KOPT-K1 (cell line): ENCODE measurements around the gene MARS1.
"Not testable (repeated sequence)": the region's sequence is repeated elsewhere in the genome, so short reads cannot be mapped to it uniquely, and the experiment has no call there.

Experiments
- H3K27ac ChIP-seq: fragments of 200-600 bp; sonication (generic); 2 replicates; pipeline ENCODE4 v1.5.1; 2016; ENCODE audit warnings: antibody characterized with exemption, mild to moderate bottlenecking, low read depth, low read length; ENCODE audit not compliant: poor library complexity, severe bottlenecking
- H3K36me3 ChIP-seq: fragments of 200-600 bp; sonication (generic); 2 replicates; pipeline ENCODE4 v1.5.1; 2017; ENCODE audit warnings: antibody characterized with exemption, mild to moderate bottlenecking, low read length, moderate library complexity; ENCODE audit not compliant: insufficient read depth
- H3K9me3 ChIP-seq: fragments of 200-600 bp; sonication (generic); 2 replicates; pipeline ENCODE4 v1.5.1; 2017; ENCODE audit warnings: antibody characterized with exemption, low read length, mild to moderate bottlenecking; ENCODE audit not compliant: insufficient read depth, poor library complexity, severe bottlenecking

The MARS1 gene

DNA sequence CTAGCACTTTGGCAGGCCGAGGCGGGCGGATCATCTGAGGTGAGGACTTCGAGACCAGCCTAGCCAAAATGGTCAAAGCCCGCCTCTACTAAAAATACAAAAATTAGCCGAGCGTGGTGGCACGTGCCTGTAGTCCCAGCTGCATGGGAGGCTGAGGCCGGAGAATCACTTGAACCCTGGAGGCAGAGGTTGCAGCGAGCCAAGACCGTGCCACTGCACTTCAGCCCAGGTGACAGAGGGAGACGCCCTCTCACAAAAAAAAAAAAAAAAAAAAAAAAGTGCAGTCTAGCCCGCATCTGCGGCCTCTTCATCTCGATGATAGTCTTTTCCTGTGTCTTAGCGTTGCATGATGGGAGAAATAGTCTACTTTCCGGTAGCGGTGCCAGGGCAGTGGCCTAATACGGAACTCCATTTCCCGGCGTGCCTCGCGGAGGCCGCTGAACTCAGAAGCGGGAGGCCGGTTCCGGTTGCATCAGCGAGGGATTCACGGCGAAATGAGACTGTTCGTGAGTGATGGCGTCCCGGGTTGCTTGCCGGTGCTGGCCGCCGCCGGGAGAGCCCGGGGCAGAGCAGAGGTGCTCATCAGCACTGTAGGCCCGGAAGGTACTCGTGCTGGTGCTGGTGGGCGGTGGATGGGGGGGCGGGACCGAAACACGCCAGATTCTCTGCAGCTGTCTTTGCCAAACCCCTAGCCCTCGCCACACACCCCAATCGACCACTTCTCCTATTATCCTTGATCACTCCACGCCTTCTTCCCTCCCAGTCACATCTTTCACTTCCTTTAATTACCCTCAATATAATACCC, at the start of gene MARS1:
TSS of gene MARS1 (plus strand) at position 472 of the 805 bp plus-strand sequence. CDS start at position 495, 23 bp downstream.
- Histone ChIP-seq H3K36me3 (peaks cover 40% of the 10 kb centered on the region), H3K27ac (peak within 1 kb of the TSS; percentile 76), H3K9me3 (no peaks in the 10 kb centered on the region)

DNA sequence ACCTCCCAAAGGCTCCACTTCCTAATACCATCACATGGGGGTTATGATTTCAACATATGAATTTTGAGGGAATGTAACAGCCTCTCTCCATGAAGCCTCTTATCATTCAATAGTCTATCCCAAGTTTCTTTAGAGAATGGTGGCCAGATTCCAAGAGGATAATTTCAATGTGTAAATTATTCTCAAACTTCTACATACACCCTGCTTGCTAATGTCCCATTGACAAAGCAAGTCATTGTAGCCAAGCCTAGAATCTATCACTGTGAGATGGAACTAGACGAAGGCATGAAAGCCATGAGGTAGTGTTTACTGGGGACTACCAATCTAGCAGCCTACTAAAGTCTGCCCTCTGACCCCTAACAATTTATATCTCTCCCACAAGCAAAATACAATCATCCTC, 49.5 kb upstream of the MARS1 start:
- no peaks in the 10 kb centered on the region for H3K36me3 ChIP-seq
- no peak overlapping the region for H3K27ac ChIP-seq

DNA sequence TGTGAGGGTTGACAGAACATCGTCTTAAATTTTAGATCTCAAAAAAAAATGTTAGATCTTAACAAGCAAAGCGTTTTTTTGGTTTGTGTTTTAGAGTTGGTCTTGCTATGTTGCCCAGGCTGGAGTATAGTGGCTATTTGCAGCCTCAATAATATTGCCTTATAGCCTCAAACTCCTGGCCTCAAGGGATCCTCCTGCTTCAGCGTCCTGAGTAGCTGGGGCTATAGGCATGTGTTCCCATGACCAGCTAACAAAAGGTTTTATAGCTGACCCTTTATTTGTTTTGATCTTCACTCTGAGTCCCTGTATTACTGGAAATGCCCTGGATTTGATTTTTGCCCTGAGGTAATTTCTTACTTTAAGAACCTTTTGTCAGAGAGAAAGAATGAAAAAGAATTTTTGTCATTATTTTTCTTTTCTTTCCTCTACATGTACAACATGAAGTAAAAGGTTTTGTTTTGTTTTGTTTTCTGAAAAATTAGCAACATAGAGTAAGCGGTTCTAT, 48.1 kb upstream of the MARS1 start:
- H3K9me3 ChIP-seq: peaks cover 7% of the 10 kb centered on the region
- no peaks in the 10 kb centered on the region for H3K36me3 ChIP-seq
- no peak overlapping the region for H3K27ac ChIP-seq

More for the DNA sequence above, 49.5 kb upstream of the MARS1 start:
- H3K9me3 ChIP-seq: peaks cover 7% of the 10 kb centered on the region

DNA sequence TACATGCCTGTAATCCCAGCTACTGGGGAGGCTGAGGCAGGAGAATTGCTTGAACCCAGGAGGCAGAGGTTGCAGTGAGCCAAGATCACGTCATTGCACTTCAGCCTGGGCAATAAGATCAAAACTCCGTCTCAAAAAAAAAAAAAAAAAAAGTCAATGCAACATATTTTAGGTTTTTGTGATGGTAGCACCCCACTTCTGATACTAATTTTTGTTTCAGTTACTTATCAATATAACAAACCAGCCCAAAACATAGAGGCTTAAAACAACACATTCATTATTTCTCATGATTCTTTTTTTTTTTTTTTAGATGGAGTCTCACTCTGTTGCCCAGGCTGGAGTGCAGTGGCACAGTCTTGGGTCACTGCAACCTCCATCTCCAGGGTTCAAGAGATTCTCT, 46.5 kb upstream of the MARS1 start:
- H3K27ac ChIP-seq, H3K9me3 ChIP-seq, H3K36me3 ChIP-seq: not testable (repeated sequence)

DNA sequence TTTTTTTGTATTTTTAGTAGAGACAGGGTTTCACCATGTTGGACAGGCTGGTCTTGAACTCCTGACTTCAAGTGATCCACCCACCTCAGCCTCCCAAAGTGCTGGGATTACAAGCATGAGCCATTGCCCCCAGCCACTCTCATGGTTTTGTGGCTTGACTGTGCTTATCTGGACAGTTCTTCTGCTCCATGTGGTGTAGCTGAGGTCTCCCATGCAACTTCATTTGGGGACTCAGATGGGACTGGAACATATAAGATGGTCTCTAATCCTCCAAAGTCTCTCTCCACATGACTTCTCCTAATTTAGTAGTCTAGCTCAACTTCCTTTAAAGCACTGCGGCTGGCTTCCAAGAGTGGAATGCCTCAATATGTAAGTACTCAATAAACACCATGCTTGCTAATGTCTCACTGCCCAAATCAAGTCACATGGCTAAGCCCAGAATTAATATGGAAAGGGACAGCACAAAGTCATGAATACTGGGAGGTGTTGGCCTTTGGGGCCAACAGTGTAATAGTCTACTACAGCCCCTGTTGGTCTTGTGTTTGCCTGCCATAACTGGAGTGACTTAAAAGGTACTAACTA, 45.9 kb upstream of the MARS1 start:
- H3K9me3 ChIP-seq: peaks cover 7% of the 10 kb centered on the region

DNA sequence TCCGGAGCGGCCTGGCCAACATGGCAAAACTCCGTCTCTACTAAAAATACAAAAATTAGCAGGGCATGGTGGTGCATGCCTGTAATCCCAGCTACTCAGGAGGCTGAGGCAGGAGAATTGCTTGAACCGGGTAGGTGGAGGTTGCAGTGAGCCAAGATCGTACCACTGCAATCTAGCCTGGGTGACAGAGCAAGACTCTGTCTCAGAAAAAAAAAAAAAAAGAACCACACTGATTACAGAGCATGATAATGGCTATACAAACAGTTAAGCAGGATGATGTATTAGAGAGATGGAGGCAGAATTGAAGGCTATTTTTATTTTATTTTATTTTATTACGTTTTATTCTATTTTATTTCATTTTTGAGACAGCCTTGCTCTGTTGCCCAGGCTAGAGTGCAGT, 43.5 kb upstream of the MARS1 start:
- not testable (repeated sequence) for H3K9me3 ChIP-seq, H3K36me3 ChIP-seq, H3K27ac ChIP-seq

More for the DNA sequence above, 45.9 kb upstream of the MARS1 start:
- no peaks in the 10 kb centered on the region for H3K36me3 ChIP-seq
- no peak overlapping the region for H3K27ac ChIP-seq

DNA sequence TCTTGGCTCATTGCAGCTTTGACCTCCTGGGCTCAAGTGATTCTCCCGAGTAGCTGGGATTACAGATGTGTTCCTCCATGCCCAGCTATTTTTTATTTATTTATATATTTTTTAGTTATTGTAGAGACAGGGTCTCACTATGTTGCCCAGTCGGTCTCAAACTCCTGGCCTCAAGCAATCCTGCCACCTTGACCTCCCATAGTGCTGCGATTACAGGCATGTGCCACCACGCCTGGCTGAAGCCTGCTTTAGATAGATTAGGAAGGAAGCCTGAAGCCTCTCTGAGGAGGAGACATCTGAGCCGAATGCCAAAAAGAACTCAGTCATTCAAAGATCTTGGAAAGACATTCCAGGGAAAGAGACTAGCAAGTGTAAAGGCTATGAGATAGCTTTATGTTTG, 43.1 kb upstream of the MARS1 start:
- Histone ChIP-seq H3K27ac (no peak overlapping the region), H3K9me3 (peaks cover 7% of the 10 kb centered on the region), H3K36me3 (no peaks in the 10 kb centered on the region)

DNA sequence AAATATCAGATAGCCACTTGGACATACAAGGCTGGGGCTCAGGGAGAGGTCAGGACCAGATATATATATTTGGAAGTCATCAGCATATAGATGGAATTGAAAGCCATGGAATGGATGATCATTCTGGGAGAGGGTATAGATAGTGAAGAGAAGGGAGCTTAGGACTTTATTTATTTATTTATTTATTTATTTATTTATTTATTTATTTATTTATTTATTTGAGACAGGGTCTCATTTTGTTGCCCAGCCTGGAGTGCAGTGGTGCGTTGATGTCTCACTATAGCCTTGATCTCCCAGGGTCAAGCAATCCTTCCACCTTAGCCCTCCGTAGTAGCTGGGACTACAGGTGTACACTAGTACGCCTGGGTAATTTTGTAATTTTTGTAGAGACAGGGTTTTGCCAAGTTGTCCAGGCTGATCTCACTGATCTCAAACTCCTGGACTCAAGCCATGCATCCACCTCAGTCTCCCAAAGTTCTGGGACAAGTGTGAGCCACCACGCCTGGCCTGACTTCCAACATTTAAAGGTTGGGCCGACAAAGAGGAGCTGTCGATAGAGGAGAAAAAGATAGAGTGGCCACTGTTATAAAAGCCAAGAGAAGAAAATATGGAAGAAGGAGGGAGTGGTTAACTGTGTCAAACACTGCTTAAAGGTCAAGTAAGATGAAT, 41.4 kb upstream of the MARS1 start:
- Histone ChIP-seq H3K9me3 (peaks cover 4% of the 10 kb centered on the region), H3K27ac (no peak overlapping the region), H3K36me3 (no peaks in the 10 kb centered on the region)

DNA sequence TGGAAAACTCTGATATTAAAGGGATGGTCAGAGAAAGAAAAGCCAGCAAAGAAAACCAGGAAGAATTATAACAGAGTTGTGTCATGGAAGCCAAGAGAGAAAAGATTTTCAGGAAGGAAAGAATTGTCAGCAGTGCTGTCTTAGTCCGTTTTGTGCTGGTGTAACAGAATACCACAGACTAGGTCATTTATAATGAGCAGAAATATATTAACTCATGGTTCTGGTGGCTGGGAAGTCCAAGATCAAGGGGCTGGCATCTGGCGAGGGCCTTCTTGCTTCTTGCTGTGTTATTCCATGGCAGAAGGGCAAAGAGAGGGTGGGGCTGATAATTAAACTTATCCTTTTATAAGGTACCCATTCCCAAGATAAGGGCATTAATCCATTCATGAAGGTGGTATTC, 39.2 kb upstream of the MARS1 start:
- Histone ChIP-seq H3K36me3 (no peaks in the 10 kb centered on the region), H3K9me3 (no peaks in the 10 kb centered on the region), H3K27ac (no peak overlapping the region)

DNA sequence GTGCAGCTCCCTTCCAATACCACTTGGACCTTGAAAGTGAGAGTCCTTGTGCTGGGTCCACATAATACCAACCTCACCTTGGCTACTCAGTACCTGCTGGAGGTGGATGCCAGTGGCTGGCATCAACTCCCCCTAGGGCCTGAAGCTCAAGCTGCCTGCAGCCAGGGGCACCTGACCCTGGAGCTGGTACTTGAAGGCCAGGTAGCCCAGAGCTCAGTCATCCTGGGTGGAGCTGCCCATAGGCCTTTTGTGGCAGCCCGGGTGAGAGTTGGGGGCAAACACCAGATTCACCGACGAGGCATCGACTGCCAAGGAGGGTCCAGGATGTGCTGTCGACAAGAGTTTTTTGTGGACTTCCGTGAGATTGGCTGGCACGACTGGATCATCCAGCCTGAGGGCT, 38.5 kb upstream of the MARS1 start:
- Histone ChIP-seq H3K36me3 (no peaks in the 10 kb centered on the region), H3K9me3 (no peaks in the 10 kb centered on the region), H3K27ac (no peak overlapping the region)

DNA sequence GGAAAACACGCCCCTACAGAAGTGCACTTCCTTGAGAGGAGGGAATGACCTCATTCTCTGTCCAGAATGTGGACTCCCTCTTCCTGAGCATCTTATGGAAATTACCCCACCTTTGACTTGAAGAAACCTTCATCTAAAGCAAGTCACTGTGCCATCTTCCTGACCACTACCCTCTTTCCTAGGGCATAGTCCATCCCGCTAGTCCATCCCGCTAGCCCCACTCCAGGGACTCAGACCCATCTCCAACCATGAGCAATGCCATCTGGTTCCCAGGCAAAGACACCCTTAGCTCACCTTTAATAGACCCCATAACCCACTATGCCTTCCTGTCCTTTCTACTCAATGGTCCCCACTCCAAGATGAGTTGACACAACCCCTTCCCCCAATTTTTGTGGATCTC, 37.8 kb upstream of the MARS1 start:
- no peak overlapping the region for H3K27ac ChIP-seq
- H3K9me3 ChIP-seq: no peaks in the 10 kb centered on the region
- H3K36me3 ChIP-seq: no peaks in the 10 kb centered on the region

DNA sequence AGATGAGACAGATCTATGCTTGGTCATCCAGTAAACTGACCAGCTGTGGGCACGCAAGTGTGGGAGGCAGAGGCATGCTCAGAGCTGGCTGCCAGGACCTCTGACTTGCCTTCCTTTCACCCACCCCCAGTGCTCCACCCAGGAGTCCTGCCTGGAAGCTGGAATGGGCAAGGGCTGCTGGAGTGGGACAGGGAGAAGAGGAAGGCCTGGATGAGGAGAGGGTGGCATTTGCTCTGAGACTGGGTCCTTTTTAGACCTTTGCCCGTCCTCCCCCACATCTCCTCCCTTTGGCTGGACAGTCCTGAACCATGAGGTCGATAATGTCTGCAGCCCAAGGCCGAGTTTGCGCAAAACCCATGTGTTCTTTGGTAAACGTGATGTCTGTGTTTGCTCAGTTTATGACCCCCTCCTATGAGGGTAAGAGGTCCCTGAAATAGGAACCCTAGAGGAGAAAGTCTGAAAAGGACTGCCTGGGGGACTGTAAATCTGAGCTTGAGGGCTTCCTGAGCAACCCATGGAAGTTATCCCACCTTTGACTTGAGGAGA, 36.6 kb upstream of the MARS1 start:
- Histone ChIP-seq H3K9me3 (no peaks in the 10 kb centered on the region), H3K36me3 (no peaks in the 10 kb centered on the region), H3K27ac (no peak overlapping the region)

DNA sequence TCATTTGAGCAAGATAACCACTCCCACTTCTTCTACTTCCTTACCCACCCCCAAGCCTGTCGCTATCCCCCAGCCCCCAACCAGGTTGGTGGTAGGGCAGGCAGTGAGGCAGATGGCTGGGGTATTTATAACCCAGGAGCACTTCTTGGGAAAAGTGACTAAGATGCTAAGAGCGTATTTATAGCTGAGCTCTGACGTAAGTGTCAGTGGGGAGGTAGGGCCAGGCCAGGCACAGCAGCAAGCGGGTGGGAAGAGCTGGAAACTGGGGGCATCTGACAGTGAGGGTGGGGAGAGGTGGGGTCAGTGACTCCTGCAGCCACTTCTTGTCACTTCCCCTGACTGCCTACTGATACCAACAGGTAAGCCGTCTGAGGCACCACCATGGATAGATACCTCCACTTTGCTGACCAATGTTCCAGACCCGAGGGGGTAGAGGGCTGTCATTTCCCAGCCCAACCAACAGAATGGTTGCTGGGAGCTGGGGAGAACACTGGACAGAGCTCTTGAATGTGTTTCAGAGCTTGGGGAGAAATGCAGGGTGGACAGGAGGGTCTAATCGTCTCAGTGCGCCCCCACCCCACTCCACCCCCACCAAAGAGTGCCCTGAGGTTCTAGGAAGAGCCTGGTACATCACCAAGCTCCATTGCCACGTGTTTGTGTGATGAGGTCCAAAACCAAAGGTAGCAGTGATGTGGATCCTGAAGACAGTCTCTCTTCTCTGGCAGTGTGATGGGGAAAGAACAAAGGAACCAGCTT, 35.5 kb upstream of the MARS1 start:
- no peaks in the 10 kb centered on the region for H3K36me3 ChIP-seq
- H3K9me3 ChIP-seq: no peaks in the 10 kb centered on the region
- no peak overlapping the region for H3K27ac ChIP-seq

DNA sequence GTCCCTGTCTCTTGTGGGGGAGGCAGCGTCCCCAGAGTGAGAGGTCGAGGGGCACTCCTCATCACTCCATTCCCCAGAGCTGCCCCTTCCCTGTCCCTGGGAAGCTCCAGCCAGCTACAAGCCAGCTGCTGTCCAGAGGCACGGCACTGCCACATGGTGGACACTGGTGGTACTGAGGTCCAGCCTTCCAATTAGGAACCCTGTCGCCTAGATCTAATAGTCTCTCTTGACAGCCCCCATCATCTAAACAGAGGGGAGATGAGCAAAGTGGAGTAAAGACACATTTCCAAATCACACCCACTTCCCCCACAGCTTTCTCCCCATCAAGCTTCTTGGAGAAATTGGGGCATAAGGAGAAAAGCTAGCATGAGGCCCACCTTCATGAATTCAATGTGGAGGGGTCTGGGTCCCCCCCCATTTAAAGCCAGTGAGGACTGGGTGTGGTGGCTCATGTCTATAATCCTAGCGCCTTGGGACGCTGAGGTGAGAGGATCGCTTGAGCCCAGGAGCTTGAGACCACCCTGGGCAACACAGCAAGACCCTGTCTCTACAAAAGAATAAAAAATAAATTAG, 34.8 kb upstream of the MARS1 start:
- no peaks in the 10 kb centered on the region for H3K36me3 ChIP-seq
- no peak overlapping the region for H3K27ac ChIP-seq

More for the DNA sequence above, 34.8 kb upstream of the MARS1 start:
- H3K9me3 ChIP-seq: no peaks in the 10 kb centered on the region
